ENCODE measurements around the gene BTD. TPM values are rescaled to one million over a fixed set of nuclear protein-coding genes. Genes with fewer than 3 reads are reported as not detected.
"Not testable (repeated sequence)": the region's sequence is repeated elsewhere in the genome, so short reads cannot be mapped to it uniquely, and the experiment has no call there.

BTD gene
- 11.6 TPM for polyA plus RNA-seq (ENCODE audit: insufficient read length)

GRCh38 chr3:15601399-15602145 is at the start of gene BTD, which contains the start of gene HACL1:
Gene BTD, plus strand, starts transcription at chr3:15601745. Its CDS starts 33,695 bp downstream, at chr3:15635440.
Gene HACL1, minus strand, starts transcription at chr3:15601569. Its CDS starts 106 bp downstream, at chr3:15601463.
- peak; percentile 99 for DNase-seq (ENCODE audit: low read depth)

GRCh38 chr3:15551902-15552301 is 49.6 kb upstream of the BTD start:
- DNase-seq (ENCODE audit: low read depth): no peak

GRCh38 chr3:15553749-15554148 is 47.8 kb upstream of the BTD start:
- DNase-seq (ENCODE audit: low read depth): no peak

- DNase-seq (ENCODE audit: low read depth): peak; percentile 9
These were observed 45.0 kb upstream of the BTD start for GRCh38 chr3:15556512-15556911.

GRCh38 chr3:15557511-15557946 is 44.0 kb upstream of the BTD start:
- peak; percentile 31 for DNase-seq (ENCODE audit: low read depth)

GRCh38 chr3:15558581-15558980 is 43.0 kb upstream of the BTD start:
- no peak for DNase-seq (ENCODE audit: low read depth)

GRCh38 chr3:15562560-15562959 is 39.0 kb upstream of the BTD start:
- DNase-seq (ENCODE audit: low read depth): no peak

GRCh38 chr3:15563190-15563589 is 38.4 kb upstream of the BTD start:
- DNase-seq (ENCODE audit: low read depth): no peak

- no peak for DNase-seq (ENCODE audit: low read depth)
These were observed 29.4 kb upstream of the BTD start for GRCh38 chr3:15572138-15572537.

GRCh38 chr3:15575446-15575845 is 26.1 kb upstream of the BTD start:
- no peak for DNase-seq (ENCODE audit: low read depth)

- DNase-seq (ENCODE audit: low read depth): no peak
These were observed 25.1 kb upstream of the BTD start for GRCh38 chr3:15576475-15576874.

- DNase-seq (ENCODE audit: low read depth): no peak
These were observed 23.2 kb upstream of the BTD start for GRCh38 chr3:15578289-15578867.

- no peak for DNase-seq (ENCODE audit: low read depth)
These were observed 22.5 kb upstream of the BTD start for GRCh38 chr3:15579051-15579450.

GRCh38 chr3:15581471-15582394 is 19.8 kb upstream of the BTD start:
- no peak for DNase-seq (ENCODE audit: low read depth)

- DNase-seq (ENCODE audit: low read depth): no peak
These were observed 16.3 kb upstream of the BTD start for GRCh38 chr3:15585111-15585845.

- no peak for DNase-seq (ENCODE audit: low read depth)
These were observed 10.3 kb upstream of the BTD start for GRCh38 chr3:15591242-15591641.

GRCh38 chr3:15591928-15592327 is 9.6 kb upstream of the BTD start:
- DNase-seq (ENCODE audit: low read depth): no peak

- DNase-seq (ENCODE audit: low read depth): no peak
These were observed 8.6 kb upstream of the BTD start for GRCh38 chr3:15592968-15593367.

GRCh38 chr3:15595955-15596354 is 5.6 kb upstream of the BTD start:
- DNase-seq (ENCODE audit: low read depth): no peak

- DNase-seq (ENCODE audit: low read depth): no peak
These were observed 523 bp upstream of the BTD start for GRCh38 chr3:15601046-15601398.

- DNase-seq (ENCODE audit: low read depth): no peak
These were observed 596 bp downstream of the BTD start for GRCh38 chr3:15602146-15602536.

GRCh38 chr3:15602816-15603215 is 1.3 kb downstream of the BTD start:
- not testable (repeated sequence) for DNase-seq (ENCODE audit: low read depth)

Measured in forelimb muscle (tissue), 1 donor.